Neutrophil (primary cell): Measurements from ENCODE around the gene MAPK8IP3.

Experiments used
- H3K27ac ChIP-seq: fragments of 200-600 bp; sonication (generic); 2 replicates; pipeline ENCODE4 v1.5.1; 2016; ENCODE audit warnings: mild to moderate bottlenecking, moderate library complexity
- H3K27me3 ChIP-seq: fragments of 200-600 bp; sonication (generic); 2 replicates; pipeline ENCODE4 v1.6.0; 2016; ENCODE audit warnings: mild to moderate bottlenecking
- H3K36me3 ChIP-seq: fragments of 200-600 bp; sonication (generic); 2 replicates; pipeline ENCODE4 v1.5.1; 2017
- H3K4me1 ChIP-seq, 2 experiments: fragments of 200-600 bp in 1 of 2; sonication (generic) in 1 of 2; 1 replicate in 1 of 2; 2 replicates in 1 of 2; pipeline versions ENCODE4 v1.5.1 to v1.6.1; 2013 to 2016; ENCODE audit warnings: low read depth in 1 of 2, low read length in 1 of 2, mild to moderate bottlenecking in 1 of 2, moderate library complexity in 1 of 2; ENCODE audit not compliant: control insufficient read depth in 1 of 2, insufficient read depth in 1 of 2
- H3K4me3 ChIP-seq, 2 experiments: fragments of 200-600 bp in 1 of 2; sonication (generic) in 1 of 2; 1 replicate in 1 of 2; 2 replicates in 1 of 2; pipeline ENCODE4 v1.5.1; 2013 to 2016; ENCODE audit warnings: low read depth in 1 of 2, low read length in 1 of 2, mild to moderate bottlenecking in 1 of 2, moderate library complexity in 1 of 2
- H3K9me3 ChIP-seq: fragments of 200-600 bp; sonication (generic); 2 replicates; pipeline ENCODE4 v1.5.1; 2016
- CTCF ChIP-seq: fragments of 200-600 bp; sonication (generic); IDR thresholded peaks from 2 replicates; pipeline ENCODE4 v1.5.1; 2016; ENCODE audit warnings: antibody characterized with exemption

The MAPK8IP3 gene

DNA sequence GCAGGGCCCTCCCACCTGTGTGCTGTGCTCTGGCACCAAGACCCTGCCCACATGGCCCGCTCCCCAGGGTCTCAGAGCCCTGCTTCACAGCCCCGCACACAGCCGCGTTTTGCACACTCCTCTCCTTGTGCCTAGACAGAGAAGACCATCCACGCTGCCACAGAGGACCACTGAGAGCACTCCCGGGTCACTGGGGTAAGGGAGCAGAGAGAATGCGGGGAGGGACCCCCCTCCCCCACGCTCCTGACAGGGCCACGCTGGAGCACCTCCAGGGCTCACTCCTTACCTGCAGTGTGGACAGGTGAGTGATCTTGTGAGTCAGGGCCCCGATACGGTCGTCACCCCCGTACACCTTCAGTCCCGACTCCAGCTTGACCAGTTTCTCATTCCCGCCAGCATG, 113.6 kb downstream of the MAPK8IP3 start:
- H3K9me3 ChIP-seq, result no peaks in the 10 kb centered on the region
- H3K4me1 ChIP-seq, result no peaks in the 10 kb centered on the region
- peaks cover 78% of the 10 kb centered on the region for H3K36me3 ChIP-seq

More for the DNA sequence above, 113.6 kb downstream of the MAPK8IP3 start:
- no peak for TF ChIP-seq CTCF
- Histone ChIP-seq H3K27ac (no peak overlapping the region), H3K27me3 (no peaks in the 10 kb centered on the region), H3K4me3 (no peak overlapping the region)
